ENCODE measurements around the gene ESPN.

The ESPN gene

DNA sequence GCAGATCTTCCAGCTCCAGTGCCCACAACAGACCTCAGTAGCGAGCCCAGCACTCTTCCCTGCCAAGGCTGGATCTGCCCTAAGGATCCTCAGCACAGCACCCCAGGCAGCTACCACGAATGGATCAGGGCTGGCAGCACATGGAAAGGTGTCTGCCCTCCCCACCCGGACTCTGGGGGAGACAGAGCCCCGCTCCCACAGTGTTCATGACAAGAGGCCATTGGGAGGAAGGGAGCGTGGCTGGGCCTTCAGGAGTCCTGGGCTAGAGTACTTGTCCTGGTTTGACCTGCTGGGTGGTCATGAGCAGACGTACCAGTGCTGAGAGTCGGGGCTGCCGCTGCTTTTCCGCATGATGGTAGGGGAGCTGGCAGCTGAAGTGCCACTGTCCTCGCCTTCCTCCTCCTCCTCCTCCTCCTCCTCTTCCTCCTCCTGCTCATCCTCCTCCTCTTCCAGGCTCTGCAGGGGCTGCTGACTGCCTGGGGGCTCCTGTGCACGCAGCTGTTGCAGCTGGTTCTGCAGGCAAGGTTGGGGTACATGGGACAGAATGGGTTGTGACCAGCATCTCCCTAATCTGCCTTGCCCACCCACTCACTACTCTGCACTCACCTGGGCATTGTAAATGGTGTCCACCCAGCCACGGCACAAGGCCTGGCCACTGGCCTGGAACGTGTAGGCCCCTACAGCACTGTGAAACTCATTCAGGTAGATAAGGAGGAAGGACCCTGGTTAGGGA is 44.3 kb downstream of the ESPN start:
- DNase-seq (ENCODE audit: insufficient read length, low spot score) (no peak), FAIRE-seq (no peak)
- no peak for TF ChIP-seq POLR2A (IDR thresholded peaks at IDR 0.05; ENCODE audit: low read depth, low read length)

DNA sequence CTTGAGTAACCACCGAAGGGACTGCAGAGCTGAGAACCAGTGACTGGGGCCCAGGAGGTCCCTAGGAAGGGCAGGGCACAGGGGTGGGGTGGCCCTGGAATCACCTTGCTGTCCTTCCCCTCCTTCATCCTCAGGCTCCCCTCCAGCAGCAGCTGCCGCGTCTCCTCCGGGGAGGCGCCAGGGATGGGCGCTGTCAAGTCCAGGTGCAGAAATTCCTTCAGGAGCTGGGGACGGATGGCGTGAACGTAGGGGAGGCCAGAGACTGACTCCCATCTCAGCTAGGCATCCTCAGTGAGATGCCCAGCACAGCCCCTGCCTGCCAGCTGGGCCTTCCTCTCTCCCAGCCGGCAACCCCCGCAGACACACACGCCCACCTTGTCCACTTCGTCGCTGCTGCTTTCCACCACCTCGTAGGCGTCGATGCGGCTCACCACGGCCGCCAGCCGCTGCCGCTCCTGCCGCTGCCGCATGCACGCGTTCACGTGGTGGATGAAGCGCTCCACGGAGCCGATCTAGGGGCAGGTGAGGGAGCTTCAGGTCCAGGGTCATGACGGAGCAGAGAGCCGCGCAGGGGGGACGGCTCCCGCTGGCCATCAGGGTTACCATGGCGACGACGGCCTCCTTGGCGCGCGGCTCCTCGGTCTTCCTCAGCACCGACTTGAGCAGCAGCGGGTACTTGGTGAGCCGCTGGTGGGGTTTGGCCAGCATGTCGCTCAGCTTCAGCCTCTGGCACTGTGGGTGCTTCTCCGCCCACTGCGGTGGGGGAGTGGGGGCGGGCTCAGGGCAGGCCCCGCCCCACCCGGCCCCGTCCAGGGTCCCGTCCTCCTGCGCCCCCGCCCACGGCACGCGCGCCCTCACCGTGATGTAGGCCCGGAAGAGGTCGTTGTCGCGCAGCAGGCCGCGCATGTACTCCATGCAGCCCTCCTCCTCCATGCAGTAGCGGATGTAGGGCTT is 45.8 kb downstream of the ESPN start:
- FAIRE-seq (no peak), DNase-seq (ENCODE audit: insufficient read length, low spot score) (no peak)
- TF ChIP-seq POLR2A (IDR thresholded peaks at IDR 0.05; ENCODE audit: low read depth, low read length), result no peak

DNA sequence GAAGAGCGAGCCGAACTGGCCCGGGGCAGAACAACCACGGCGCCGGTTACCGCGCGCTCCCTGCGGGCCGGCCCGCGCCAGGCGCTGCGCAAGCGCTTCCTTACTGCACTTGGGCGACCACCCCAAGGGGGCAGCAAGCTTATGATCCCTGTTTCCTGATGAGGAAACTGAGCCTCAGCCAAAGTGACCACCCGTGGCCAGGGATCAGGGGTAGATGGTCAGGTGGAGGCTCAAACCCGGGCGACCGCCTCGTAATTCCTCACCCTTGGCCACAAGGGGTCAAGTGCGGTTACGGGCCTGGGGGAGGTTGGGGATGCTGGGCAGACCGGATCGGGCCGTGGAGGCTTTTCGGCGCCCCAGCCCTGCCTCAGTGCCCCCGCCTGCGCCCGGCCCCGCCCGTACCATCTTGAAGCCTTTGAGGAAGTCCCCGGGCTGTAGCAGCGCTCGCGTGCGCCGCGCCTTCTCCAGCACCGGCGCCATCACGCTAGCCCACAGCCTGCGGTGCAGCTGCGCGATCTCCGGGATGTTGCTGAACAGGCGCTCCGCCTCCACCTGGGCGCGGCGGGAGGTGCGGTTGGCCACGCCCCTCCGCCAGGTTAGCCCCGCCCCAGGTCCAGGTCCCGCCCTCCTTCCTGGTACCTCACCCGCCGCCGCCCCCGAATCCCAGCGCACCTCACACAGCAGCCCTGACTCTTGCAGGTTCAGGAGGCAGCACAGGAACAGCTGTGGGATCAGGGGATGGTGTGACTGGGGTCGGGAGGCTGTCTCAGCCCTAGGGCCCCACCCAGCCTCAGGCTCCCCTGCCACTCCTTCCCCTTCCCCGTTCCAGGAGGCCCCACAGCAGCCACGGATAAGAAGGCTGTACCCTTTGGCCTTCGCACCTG is 46.8 kb downstream of the ESPN start:
- no peak for FAIRE-seq
- TF ChIP-seq POLR2A (IDR thresholded peaks at IDR 0.05; ENCODE audit: low read depth, low read length), result no peak
- DNase-seq (ENCODE audit: insufficient read length, low spot score), result no peak

DNA sequence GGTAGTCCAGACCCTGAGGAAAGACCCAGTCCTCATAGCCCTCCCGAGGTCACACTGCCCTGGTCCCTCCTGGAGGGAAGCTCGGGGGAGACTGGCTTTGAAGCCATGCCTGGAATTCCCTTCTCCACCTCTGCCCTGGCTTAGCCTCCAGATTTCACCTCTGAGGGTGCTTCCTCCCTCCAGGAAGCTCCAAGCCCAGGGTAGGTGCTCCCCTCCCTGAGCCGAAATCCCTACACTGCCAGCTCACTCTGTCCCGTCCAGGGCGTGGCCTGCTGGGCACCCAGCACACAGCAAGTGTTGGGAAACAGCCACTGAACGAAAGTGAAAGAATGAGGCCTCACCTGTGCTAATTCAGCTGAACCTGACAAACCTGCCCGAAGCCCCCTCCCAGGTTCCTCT is 47.4 kb downstream of the ESPN start:
- FAIRE-seq (no peak), DNase-seq (ENCODE audit: insufficient read length, low spot score) (no peak)
- no peak for TF ChIP-seq POLR2A (IDR thresholded peaks at IDR 0.05; ENCODE audit: low read depth, low read length)

DNA sequence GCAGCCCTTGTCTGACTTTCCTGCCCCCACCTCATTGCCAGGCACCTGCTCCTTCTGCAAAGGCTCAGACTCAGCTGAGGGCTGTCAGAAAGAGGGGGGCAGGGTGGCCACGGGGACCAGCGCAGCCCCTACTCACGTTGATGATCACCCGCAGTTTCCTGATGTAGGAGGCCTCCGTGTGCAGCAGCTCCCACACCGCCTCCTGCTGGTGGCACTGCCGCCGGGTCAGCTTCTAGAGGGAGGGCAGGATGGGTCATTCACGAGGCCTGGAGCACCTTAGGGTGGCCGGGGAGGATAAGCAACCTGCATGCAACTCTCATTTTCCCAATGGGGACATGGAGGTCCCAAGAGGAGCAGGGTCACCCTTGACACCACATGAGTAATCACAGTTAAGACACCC is 47.8 kb downstream of the ESPN start:
- FAIRE-seq, result no peak
- no peak for TF ChIP-seq POLR2A (IDR thresholded peaks at IDR 0.05; ENCODE audit: low read depth, low read length)
- DNase-seq (ENCODE audit: insufficient read length, low spot score), result no peak

DNA sequence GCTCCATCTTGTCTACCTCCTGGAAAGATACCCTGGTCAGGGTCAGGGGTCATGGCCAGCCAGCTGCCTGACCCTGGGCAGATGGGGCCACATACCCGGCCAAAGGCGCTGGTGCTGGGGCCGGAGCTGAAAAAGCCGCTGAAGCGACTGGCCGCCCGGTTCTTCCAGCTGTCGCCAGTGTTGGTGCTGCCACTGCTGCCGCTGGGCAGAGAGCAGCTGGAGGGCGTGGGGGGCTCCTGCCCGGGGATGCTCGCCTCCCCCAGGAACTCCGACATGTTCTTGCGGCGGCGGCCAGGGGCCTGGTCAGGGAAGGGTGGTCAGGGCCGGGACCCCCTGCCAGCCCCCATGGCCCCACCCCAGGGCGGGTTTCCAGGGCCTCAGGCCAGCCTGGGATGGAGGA is 48.6 kb downstream of the ESPN start:
- no peak for DNase-seq (ENCODE audit: insufficient read length, low spot score)
- no peak for FAIRE-seq
- no peak for TF ChIP-seq POLR2A (IDR thresholded peaks at IDR 0.05; ENCODE audit: low read depth, low read length)

DNA sequence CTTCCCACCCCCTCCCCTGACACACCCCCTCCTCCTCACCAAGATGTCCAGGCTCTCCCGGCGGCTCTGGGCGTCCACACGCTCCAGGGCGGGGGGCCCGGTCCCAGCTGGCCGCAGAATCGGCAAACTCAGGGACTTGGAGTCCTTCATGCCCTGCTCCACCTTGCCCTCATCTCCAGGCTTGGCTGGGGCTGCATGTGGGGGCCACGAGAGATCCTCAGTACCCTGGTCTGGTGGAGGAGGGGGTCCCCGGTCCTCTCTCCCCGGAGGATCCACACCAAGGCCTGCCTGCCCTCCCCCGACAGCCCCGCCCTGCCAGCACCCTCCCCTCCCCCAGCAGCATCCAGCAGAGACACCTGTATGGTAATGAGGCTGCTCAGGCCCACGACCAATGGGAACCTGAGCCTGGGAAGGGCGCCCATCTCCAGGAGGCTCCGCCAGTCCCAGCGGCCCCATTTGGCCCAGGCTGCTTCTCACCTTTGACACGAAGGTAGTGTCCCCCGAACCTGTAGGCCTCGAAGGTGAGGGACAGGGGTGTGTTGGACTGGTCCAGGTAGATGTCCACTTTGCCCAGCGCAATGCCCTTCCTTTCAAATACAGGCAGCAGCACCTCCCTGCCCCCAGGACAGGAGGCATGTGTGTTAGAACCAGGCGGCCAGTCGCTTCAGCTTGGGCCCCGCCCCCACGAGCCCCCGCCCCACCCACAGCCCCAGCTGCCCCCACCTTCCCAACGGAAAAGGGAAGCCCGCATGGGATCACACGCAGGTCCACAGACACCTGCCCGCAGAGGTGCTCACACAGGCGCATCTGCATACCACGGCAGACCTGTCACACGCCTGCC is 49.6 kb downstream of the ESPN start:
- DNase-seq (ENCODE audit: insufficient read length, low spot score) (no peak), FAIRE-seq (no peak)
- no peak for TF ChIP-seq POLR2A (IDR thresholded peaks at IDR 0.05; ENCODE audit: low read depth, low read length)

DNA sequence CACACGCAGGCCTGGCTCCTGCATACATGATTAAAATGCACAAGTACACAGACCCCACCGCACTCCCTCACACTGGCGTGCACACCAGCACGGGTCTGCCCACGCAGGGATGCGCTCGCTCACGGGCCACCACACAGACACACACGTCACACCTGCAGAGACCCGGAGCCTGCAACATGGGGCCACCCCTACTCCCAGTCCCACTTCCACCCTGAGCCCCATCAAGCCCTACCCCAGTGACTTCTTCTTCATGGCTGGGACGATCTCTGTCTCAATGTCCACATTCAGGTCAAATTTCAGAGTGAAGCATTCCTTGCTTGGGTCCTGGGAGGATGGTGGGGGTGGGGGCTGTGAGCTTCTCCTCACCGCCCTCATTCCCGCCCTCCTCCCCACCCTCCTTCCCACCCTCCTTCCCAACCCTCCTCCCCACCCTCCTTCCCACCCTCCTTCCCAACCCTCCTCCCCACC is 50.3 kb downstream of the ESPN start:
- TF ChIP-seq POLR2A (IDR thresholded peaks at IDR 0.05; ENCODE audit: low read depth, low read length), result no peak
- FAIRE-seq (no peak), DNase-seq (ENCODE audit: insufficient read length, low spot score) (no peak)

DNA sequence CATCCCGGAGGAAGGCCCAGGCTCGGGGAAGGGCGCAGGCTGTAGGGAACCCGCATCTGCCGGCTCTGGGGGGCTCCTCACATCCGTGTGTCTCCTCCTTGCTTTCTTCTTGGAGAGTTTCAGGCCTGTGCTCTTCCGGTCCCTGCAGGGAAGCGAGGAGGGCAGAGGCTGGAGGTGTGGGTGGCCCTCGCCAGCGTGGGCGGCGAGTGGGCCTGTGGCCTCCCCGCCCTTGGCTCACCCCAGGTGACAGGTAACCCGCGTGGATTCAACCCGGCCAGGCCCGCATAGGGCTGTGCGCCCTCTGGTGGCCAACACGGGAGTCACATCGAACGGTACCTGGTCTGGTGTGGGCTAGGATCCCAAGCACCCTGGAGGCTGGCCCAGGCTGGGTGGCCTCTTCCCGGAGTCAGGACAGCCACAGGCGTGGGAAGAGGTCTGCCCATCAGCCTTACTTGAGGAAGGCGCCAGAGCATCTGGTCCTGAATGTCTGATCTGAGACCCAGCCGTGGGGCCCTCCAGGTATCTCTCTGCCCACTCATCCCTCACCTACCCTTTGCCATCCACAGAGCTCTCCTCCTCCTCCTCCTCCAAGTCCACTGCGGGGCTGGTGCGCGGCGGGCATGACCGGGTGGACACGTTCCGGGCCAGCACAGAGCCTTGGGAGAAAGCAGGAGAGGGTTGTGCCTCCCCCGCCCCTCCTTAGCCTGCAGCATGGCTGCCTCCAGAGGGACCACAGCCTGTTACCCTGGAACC is 51.0 kb downstream of the ESPN start:
- no peak for TF ChIP-seq POLR2A (IDR thresholded peaks at IDR 0.05; ENCODE audit: low read depth, low read length)
- FAIRE-seq, result no peak
- DNase-seq (ENCODE audit: insufficient read length, low spot score), result peak; percentile 77

DNA sequence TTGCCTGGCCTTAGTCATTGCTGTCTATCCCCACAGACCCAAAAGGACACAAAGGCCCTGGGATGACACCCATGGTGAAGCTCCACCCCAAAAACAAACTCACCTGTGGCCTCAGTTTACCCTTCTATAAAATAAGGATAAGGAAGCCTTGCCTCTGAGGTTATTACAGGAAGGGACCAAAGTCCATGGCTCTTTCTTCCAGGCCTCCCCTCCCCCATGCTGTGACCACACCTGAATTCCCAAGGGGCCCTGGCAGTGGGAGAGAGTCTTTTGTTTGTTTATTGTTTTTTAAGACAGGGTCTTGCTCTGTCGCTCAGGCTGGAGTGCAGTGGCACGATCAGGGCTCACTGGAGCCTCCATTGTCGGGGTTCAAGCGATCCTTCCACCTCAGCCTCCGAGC is 51.9 kb downstream of the ESPN start:
- no peak for FAIRE-seq
- TF ChIP-seq POLR2A (IDR thresholded peaks at IDR 0.05; ENCODE audit: low read depth, low read length), result no peak
- no peak for DNase-seq (ENCODE audit: insufficient read length, low spot score)

DNA sequence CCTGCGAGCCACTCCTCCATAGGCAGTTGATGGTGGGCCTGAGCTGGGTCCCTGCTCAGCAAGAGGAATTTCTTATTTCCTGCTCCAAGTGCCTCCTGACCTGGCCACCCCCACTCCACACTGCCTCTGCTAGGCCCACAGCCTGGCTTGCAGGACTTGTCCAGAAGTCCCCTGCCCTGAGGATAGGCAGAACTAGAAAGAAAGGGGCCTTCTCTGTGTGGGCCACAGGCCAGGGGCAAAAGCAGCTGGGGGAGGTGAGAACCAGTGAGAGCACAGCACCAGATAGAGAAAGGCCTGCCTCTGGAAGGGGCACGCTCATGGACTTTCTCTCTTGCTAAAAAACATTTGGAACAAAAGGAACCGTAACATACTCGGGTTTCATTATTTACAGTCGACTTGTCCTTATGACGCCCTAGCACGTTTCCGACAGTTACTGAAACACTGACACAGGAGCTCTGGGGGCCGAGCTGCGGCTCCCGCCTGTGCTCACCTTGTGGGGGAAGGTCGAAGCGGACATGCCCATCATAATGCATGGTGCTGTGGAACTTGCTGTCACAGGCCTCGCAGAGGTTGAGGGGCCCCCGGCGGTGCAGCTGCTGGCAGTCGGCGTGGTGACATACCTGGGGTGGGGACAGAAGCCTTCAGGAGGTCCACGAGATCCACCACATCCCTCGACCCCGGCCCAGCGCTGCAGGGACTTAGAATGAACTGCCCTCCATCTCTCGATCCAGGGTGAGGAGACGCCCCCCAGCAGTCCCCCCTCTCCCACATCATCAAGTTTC is 52.7 kb downstream of the ESPN start:
- FAIRE-seq, result no peak
- no peak for TF ChIP-seq POLR2A (IDR thresholded peaks at IDR 0.05; ENCODE audit: low read depth, low read length)
- no peak for DNase-seq (ENCODE audit: insufficient read length, low spot score)

DNA sequence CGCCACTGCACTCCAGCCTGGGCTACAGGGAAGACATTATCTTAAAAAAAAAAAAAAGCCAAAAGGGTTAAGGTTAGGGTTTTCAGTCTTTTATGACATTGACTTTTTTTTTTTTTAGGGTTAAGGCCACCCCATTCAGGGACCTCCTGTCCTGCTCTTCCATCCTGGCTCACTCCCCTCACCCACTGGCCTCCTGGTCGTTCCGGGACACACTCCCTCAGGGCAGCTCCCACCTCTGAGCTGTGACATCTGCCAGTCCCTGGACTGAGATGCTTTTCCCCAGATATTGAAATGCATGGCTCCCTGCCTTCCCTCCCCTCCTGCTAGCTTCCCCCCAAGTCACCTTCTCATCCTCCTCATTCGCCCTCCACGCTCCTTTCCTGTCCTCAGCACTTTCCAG is 57.2 kb downstream of the ESPN start:
- DNase-seq (ENCODE audit: insufficient read length, low spot score) (no peak), FAIRE-seq (no peak)
- TF ChIP-seq POLR2A (IDR thresholded peaks at IDR 0.05; ENCODE audit: low read depth, low read length), result no peak

Measured in H54 (cell line).